Epithelial cell of prostate (primary cell): Measurements from ENCODE around the gene RHBDD1.

ENCODE experiments used
- DNase-seq: peaks from one replicate; pipeline ENCODE4 v3.0.0-alpha.2; 2011; ENCODE audit warnings: low read depth, low spot score
- H3K27ac ChIP-seq: fragments of 450-650 bp; 2 replicates; pipeline ENCODE4 v1.5.1; 2017; ENCODE audit warnings: mild to moderate bottlenecking

The RHBDD1 gene

GRCh38 chr2:226971084-226971483, 135.2 kb downstream of the RHBDD1 start:
- no peak overlapping the region for H3K27ac ChIP-seq
- no peak for DNase-seq

- no peak for DNase-seq
- no peak overlapping the region for H3K27ac ChIP-seq
Measured at GRCh38 chr2:226971770-226972169, 135.9 kb downstream of the RHBDD1 start.

DNA sequence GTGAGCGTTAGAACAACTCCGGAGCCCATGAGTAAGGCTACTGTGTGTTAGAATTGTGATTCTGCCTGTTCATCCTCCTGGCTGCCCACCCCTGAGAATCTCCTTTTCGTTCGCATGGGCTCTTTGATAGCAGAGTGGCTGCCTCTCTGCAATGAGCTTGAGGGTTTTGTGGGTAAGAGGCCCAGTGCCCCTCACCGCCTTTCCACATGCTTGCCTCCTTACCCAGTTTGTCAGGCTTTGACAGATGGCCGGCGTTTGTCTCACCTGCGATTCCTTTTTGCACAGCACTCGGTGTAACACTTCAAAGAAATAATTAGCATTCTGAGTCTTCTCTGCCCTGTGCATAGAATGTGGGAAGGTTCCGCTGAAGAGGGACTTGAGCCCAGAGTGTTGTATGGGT, 138.0 kb downstream of the RHBDD1 start:
- H3K27ac ChIP-seq = no peak overlapping the region
- no peak for DNase-seq

GRCh38 chr2:226977775-226978190, 141.9 kb downstream of the RHBDD1 start:
- DNase-seq = peak; percentile 68
- H3K27ac ChIP-seq = peak overlapping the region; percentile 18

DNA sequence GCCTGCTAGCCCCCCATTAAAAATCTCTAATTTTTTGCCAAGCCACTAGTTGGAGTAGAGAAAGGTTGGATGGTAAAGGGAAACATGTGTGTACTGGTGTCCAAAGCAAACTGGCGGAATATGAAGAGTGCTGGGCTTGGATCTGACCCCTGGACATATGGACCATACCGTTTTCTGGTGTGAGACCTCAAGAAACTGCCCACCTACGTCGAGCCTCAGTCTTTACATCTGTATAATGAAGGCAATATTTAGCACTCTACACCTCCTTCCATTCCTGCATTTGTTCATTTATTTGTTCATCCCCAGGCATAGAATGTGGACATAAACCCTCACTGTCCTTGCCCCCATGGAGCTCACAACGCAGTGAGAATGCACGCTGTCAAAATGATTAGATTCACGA, 142.4 kb downstream of the RHBDD1 start:
- no peak overlapping the region for H3K27ac ChIP-seq
- no peak for DNase-seq

DNA sequence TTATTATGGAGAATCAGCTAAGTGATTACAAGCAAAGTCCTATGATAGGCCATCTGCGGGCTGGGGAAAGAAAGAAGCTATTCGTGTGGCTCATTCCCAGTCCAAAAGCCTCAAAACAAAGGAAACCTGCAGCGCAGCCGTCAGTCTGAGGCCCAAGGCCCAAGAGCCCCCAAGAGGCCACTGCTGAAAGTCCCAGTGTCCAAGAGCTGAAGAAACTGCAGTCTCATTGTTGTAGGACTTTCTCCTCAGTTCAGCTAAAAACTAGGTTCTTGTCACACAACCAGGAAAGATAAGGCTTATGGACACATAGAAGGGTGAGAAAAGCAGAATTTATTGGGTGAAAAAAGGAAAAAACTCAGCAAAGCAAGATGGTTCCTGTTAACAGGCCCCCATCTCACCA, 143.2 kb downstream of the RHBDD1 start:
- DNase-seq = no peak
- H3K27ac ChIP-seq = no peak overlapping the region

DNA sequence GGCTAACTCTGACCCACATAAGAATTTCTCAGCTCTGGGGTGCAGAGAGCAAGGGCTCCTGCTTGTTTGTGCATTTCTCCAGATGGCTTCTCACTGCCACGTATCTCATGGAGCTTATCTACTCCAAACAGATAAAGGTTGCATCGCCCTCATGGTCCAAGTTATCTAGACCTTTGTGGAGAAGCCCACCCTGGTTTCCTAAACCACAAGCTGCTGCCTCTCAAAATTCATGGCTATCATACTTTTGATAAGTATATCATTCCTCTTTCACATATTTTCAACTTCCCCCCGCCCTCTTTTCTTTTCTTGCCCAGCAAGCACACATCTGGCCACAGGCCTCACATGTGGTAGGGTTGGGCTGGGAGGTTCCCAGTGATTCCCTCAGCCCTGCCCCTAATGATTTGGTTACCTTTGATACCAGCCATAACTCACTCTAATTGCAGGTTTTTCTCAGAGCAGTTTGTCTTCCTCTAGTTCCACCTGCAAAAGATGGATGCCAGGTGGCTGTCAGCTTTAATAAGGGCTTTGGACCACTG, 146.0 kb downstream of the RHBDD1 start:
- DNase-seq = no peak
- H3K27ac ChIP-seq = no peak overlapping the region

- no peak for DNase-seq
- no peak overlapping the region for H3K27ac ChIP-seq
Measured at GRCh38 chr2:226983895-226984749, 148.3 kb downstream of the RHBDD1 start.

DNA sequence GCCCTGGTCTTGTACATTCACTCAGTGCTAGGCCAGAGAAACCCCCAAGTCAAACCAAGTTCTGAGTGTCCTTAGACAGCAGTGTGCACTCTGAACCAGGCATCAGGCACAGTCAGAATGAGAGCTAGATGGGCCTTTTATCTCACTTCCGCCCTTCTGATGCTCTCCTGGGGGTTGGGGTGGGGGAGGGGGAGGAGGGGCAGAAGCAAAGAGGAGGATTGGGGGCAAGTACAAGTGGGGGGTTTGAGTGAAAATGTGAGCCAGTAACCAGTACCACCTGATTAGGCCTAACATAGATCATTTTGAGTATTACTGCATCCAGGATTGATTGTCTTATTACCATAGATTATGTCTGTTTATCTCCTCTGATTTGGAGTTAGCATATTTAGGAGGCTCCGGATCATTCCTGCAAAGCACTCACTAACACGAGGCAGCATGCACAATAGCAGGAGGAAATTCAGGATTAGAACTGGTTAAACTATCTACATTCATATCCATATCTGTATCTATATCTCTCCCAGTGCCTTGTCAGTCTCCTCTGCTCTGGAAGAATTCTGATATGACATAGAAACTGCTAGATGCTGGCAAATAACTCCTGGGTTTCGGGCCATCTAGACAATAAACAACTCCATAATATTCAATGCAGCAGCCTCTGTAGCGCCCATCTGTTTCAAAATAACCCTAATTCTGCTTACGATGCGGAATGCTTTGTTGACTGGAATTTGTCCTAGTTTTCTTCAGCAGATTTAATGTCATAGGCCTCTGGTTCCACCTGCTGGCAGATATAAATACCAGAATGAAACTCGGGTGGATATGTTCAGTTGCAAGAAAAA, 149.1 kb downstream of the RHBDD1 start:
- no peak overlapping the region for H3K27ac ChIP-seq
- no peak for DNase-seq

GRCh38 chr2:226985583-226985946, 149.7 kb downstream of the RHBDD1 start:
- H3K27ac ChIP-seq = no peak overlapping the region
- no peak for DNase-seq

DNA sequence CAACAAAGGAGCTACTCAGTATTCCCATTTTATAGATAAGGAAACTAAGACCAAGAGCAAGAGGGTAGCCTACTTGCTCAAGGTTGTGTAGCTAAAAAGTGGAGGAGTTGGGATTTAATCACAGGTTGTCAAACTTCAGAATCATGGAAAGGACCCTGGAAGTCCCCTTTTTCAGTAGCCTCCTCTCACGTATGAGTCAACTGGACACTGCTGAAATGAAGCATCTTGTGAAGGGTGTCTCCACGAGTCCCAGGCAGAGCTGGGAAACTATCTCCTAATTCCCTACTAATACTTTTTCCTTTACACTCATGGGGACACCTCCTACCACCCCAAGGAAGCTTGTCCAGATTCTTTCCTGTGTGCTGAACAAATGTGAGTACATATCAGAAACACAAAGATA, 155.8 kb downstream of the RHBDD1 start:
- H3K27ac ChIP-seq = no peak overlapping the region
- no peak for DNase-seq

- no peak for DNase-seq
- no peak overlapping the region for H3K27ac ChIP-seq
Measured at GRCh38 chr2:226993171-226993570, 157.3 kb downstream of the RHBDD1 start.

- H3K27ac ChIP-seq = no peak overlapping the region
- no peak for DNase-seq
Measured at GRCh38 chr2:226994775-226995174, 158.9 kb downstream of the RHBDD1 start.

GRCh38 chr2:226995625-226996041, 159.8 kb downstream of the RHBDD1 start:
- DNase-seq = peak; percentile 16

DNA sequence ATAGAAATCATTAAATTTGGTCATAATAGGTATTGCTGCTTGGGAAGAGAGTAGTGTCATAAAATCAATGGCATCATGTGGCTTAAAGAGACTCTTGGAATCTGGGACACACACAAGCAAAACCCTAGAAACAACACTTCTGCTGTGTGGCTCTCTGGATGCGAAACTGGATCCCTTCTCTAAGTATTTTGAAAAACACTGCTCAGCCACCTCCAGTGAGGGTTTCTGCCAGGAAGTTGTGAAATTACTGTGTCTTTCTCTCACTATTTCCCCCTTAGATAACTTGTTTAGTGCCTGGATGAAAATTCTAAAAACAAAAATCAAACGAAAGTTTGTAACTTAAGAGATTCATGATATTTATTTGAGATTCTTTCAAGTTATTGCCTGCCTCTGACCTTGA, 163.8 kb downstream of the RHBDD1 start:
- DNase-seq = no peak
- no peak overlapping the region for H3K27ac ChIP-seq

More at GRCh38 chr2:226995625-226996041, 159.8 kb downstream of the RHBDD1 start:
- no peak overlapping the region for H3K27ac ChIP-seq

DNA sequence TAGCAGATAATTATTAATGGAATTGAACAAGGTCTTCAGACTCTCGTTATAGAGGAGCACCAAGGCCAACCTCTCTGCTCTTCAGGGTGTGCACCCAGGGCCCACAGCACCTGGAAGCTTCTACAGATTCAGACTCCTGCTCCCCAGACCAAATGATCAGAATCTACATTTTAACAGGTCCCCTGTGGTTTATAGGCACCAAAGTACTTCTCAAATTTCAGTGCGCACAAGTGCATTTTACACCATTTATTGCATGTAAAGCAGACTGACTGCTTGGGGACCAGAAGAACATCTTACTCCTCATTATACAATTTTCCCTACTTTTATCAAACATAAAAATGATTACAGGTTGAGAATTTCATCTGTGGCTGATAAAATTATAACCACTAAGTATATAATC, 164.3 kb downstream of the RHBDD1 start:
- no peak for DNase-seq
- no peak overlapping the region for H3K27ac ChIP-seq

GRCh38 chr2:227004482-227004881, 168.6 kb downstream of the RHBDD1 start:
- DNase-seq = no peak
- no peak overlapping the region for H3K27ac ChIP-seq

DNA sequence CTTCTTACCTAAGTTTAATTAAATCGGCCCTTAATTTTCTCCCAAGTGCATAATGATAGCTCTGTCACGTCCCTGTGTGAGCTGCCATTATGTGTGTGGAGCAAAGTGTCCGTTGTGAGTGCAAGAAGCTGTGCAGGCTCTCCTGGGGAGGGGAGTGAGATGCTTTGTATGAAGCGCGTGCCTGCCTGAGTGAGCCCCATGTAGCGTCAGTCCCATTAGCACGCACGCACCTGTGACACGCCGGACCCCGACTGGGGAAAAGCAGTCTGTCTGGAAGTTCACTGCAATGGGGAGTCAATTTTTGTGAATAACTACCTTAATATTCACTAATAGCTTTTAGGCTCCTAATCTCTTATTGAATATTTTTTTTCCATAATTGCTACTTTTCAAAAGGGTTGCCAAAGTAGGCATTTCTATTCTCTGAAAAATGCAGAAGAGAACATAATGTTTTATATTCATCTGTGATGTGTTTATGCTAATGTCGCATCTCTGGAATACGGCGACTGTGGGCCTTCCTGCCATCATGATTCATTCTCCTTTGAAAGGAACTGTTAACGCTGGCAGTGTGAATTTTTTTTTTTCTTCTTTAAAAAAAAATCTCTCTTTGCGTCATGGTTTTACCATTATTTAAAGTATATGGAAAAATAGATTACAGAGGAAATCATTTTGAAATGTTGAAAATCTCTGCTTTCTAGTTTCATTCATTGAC, 170.5 kb downstream of the RHBDD1 start:
- no peak overlapping the region for H3K27ac ChIP-seq
- no peak for DNase-seq

- no peak for DNase-seq
Measured at GRCh38 chr2:227007148-227007547, 171.3 kb downstream of the RHBDD1 start.

GRCh38 chr2:227007940-227008339, 172.1 kb downstream of the RHBDD1 start:
- no peak overlapping the region for H3K27ac ChIP-seq
- no peak for DNase-seq

More at GRCh38 chr2:227007148-227007547, 171.3 kb downstream of the RHBDD1 start:
- H3K27ac ChIP-seq = no peak overlapping the region
